MCF 10A (cell line): ENCODE results near the gene SLC12A9. TPM values are rescaled to one million over a fixed set of nuclear protein-coding genes. Genes with fewer than 3 reads are reported as not detected.

Experiments
- BruUV-seq: library from RNA; stranded (reverse); fragments of 400-500 nt; replicated peaks from 2 replicates; lab custom pipeline; 2021; lab: Mats Ljungman, UMichigan
- CTCF ChIA-PET: fragments of 300-600 bp; sonication (Branson Sonifier 250); formaldehyde crosslinking; extraction: SDS; loops from one replicate; lab custom pipeline; 2021; ENCODE audit warnings: antibody characterized with exemption, inconsistent platforms; lab: Yijun Ruan, JAX
- POLR2A ChIA-PET: fragments of 300-600, 350-650 bp; sonication (Branson Sonifier 250); formaldehyde crosslinking; extraction: SDS; loops from one replicate; lab custom pipeline; 2020; ENCODE audit warnings: antibody characterized with exemption, inconsistent platforms; lab: Yijun Ruan, JAX
- DNase-seq: peaks from one replicate; pipeline ENCODE4 v3.0.0-alpha.2; 2018; ENCODE audit not compliant: unreplicated experiment
- H3K27ac Mint-ChIP-seq: one replicate; pipeline ENCODE4 v1.8.0; 2022; ENCODE audit warnings: mild to moderate bottlenecking, low read depth, mixed read lengths; ENCODE audit not compliant: unreplicated experiment
- H3K27me3 Mint-ChIP-seq: one replicate; pipeline ENCODE4 v1.8.0; 2022; ENCODE audit warnings: mixed read lengths; ENCODE audit not compliant: insufficient read depth, unreplicated experiment
- H3K36me3 Mint-ChIP-seq: one replicate; pipeline ENCODE4 v1.8.0; 2022; ENCODE audit warnings: mild to moderate bottlenecking, moderate library complexity, mixed read lengths; ENCODE audit not compliant: insufficient read depth, unreplicated experiment
- H3K4me1 Mint-ChIP-seq: one replicate; pipeline ENCODE4 v1.8.0; 2022; ENCODE audit warnings: mixed read lengths; ENCODE audit not compliant: insufficient read depth, unreplicated experiment
- H3K4me3 Mint-ChIP-seq: one replicate; pipeline ENCODE4 v1.8.0; 2022; ENCODE audit warnings: mild to moderate bottlenecking, moderate library complexity, mixed read lengths; ENCODE audit not compliant: unreplicated experiment
- H3K9me3 Mint-ChIP-seq: one replicate; pipeline ENCODE4 v1.8.0; 2022; ENCODE audit warnings: mixed read lengths; ENCODE audit not compliant: unreplicated experiment
- CTCF ChIP-seq: fragments of 200-600 bp; IDR thresholded peaks from one replicate; pipeline ENCODE4 v1.8.0; 2022; ENCODE audit warnings: antibody characterized with exemption, mild to moderate bottlenecking; ENCODE audit not compliant: unreplicated experiment
- intact Hi-C: fragments of 100-400 bp; cut with micrococcal nuclease; formaldehyde crosslinking; loops from 2 replicates; pipeline ENCODE4 v1.14.1; 2022
- total RNA-seq: library from RNA; stranded (reverse); gene quantifications from 2 replicates; pipeline ENCODE4 v1.2.3, GENCODE V29; 2022

SLC12A9 gene
- total RNA-seq, 1 experiment from 2014 or later = 19.2 TPM

GRCh38 chr7:100818366-100818765 is 34.1 kb upstream of the SLC12A9 start:
- ChIA-PET POLR2A (interaction anchor here (0.6 to 5.9 kb wide), 2 partner anchors 15 to 93 kb away, joined by 3 to 29 read pairs; no protein-coding TSS in a partner anchor), CTCF (interaction anchor here (0.6 to 1.3 kb wide), 5 partner anchors 10 to 259 kb away, joined by 3 to 4 read pairs (median 3); no protein-coding TSS in a partner anchor)
- intact Hi-C loops = no loop called here
- no peak overlapping the region for H3K27ac Mint-ChIP-seq
- no TSS peak for BruUV-seq
- no peaks in the 10 kb centered on the region for H3K27me3 Mint-ChIP-seq
- no peak overlapping the region for H3K4me3 Mint-ChIP-seq
- no peak for TF ChIP-seq CTCF
- no peaks in the 10 kb centered on the region for H3K4me1 Mint-ChIP-seq
- no peak for DNase-seq
- H3K36me3 Mint-ChIP-seq = peaks cover 100% of the 10 kb centered on the region
- no peaks in the 10 kb centered on the region for H3K9me3 Mint-ChIP-seq

GRCh38 chr7:100818825-100819224 is 33.7 kb upstream of the SLC12A9 start:
- no TSS peak for BruUV-seq
- intact Hi-C loops = no loop called here
- Mint-ChIP-seq H3K27ac (no peak overlapping the region), H3K27me3 (no peaks in the 10 kb centered on the region), H3K4me3 (no peak overlapping the region), H3K36me3 (peaks cover 100% of the 10 kb centered on the region), H3K9me3 (no peaks in the 10 kb centered on the region), H3K4me1 (no peaks in the 10 kb centered on the region)
- ChIA-PET POLR2A (no interaction called here), CTCF (interaction anchor here (0.6 to 1.0 kb wide), 2 partner anchors 127 to 259 kb away, joined by 3 to 4 read pairs; no protein-coding TSS in a partner anchor)
- no peak for DNase-seq
- TF ChIP-seq CTCF = no peak

GRCh38 chr7:100819586-100819985 is 32.9 kb upstream of the SLC12A9 start:
- peaks cover 3% of the 10 kb centered on the region for H3K4me1 Mint-ChIP-seq
- no TSS peak for BruUV-seq
- H3K36me3 Mint-ChIP-seq = peaks cover 96% of the 10 kb centered on the region
- no peak for TF ChIP-seq CTCF
- no peak overlapping the region for H3K4me3 Mint-ChIP-seq
- no peaks in the 10 kb centered on the region for H3K9me3 Mint-ChIP-seq
- no peaks in the 10 kb centered on the region for H3K27me3 Mint-ChIP-seq
- no peak overlapping the region for H3K27ac Mint-ChIP-seq
- no peak for DNase-seq
- POLR2A ChIA-PET = no interaction called here
- intact Hi-C loops = no loop called here
- CTCF ChIA-PET = interaction anchor here (1.0 kb wide), 1 partner anchor 127 kb away, joined by 3 read pairs; no protein-coding TSS in a partner anchor

- no peak for TF ChIP-seq CTCF
- POLR2A ChIA-PET = interaction anchor here (0.6 to 1.0 kb wide), 2 partner anchors 19 to 115 kb away, joined by 3 read pairs; no protein-coding TSS in a partner anchor
- Mint-ChIP-seq H3K36me3 (peaks cover 70% of the 10 kb centered on the region), H3K4me3 (no peak overlapping the region), H3K27me3 (no peaks in the 10 kb centered on the region), H3K9me3 (no peaks in the 10 kb centered on the region), H3K4me1 (peaks cover 15% of the 10 kb centered on the region), H3K27ac (peak overlapping the region; percentile 63)
- DNase-seq = no peak
- no TSS peak for BruUV-seq
- intact Hi-C loops = no loop called here
- CTCF ChIA-PET = interaction anchor here (0.6 to 1.9 kb wide), 3 partner anchors 23 to 130 kb away, joined by 3 to 5 read pairs (median 3); partner anchors contain the start of gene SLC12A9
Measured at GRCh38 chr7:100822236-100823139, 30.0 kb upstream of the SLC12A9 start.
